Activated CD4-positive, alpha-beta T cell treated with anti-CD3 and anti-CD28 coated beads, Interleukin-2, amount 50 U/mL, for 24 hours (primary cell): Measurements from ENCODE around the gene TRMU.

Experiments
- DNase-seq, 2 donors: peaks; one replicate each; pipeline ENCODE4 v3.0.0-alpha.2; 2020; ENCODE audit warnings: low read depth in 1 of 2, low spot score in 1 of 2

TRMU gene

GRCh38 chr22:46368871-46369715, 33.6 kb downstream of the TRMU start:
- no peak for DNase-seq

DNA sequence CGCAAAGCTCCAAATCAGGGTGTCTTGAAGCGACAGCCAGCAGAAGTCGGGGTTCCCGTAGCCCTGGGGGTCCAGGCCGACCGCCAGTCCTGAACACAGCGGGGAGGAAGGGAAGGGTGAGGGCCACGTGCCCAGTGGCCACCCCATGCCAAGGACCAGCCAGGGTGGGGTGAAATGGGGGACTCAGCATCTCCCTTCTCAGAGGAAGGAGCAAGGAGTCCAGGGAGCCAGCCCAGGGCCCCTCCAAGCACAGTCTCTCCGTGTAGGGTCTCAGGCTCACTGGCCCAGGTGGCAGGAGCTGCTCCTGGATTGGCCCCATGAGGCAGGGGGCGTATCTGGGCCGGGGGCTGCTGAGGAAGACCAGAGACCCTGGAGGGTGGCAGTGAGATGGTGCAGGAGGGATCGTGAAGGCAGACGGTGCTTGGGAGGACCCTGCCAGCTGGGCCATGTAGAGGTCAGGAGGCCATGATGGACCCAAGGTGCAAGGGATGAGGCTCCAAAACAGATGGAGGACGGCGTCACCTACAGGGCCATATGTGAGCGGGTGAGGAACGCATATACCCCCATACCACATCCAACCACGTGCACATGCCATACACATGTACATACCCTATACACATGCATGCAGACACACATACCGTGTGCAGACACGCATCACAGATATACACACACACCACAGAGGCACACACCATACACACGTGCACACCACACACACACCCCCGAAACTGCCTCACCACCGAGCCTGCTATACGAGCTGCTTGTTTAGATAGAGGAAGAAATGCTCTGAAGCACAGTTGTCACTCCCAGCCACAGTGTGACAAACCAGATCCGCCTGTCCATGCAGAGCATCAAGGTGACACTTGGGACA, 34.4 kb downstream of the TRMU start:
- no peak for DNase-seq

DNA sequence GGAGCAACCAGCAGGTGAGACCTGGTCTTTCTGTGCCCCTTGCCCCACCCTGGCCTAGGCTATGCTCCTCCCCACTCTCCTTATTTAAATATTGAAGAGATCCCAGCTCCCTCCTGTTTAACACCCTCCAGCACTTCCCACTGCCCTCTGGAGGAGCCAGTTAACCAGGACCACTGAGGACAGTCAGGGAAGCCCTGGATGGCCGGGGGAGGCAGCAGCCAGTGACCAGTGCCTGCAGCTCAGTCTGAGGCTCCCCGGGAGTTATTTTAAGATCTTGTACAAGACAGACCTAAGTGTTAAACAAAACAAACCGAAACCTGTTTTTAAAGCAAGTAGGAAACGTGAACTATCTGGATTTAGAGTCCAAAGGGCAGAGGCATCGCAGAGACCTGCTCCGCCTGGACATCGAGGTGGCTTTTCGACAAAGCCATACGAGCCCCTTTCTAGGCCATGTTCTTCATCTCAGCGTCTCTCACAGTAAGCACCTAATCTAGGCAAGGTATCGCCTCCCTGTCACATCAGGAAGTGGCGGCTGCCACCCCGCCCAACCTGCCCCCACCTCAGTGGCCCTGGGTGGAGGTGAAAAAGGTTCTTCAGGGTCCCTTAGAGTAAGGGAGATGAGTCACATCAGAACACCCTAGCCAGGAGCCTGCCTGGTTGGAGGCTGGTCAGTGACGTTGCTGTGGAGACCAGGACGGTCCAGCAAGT, 35.2 kb downstream of the TRMU start:
- DNase-seq = no peak

- no peak for DNase-seq
Measured at GRCh38 chr22:46371623-46372226, 36.2 kb downstream of the TRMU start.

DNA sequence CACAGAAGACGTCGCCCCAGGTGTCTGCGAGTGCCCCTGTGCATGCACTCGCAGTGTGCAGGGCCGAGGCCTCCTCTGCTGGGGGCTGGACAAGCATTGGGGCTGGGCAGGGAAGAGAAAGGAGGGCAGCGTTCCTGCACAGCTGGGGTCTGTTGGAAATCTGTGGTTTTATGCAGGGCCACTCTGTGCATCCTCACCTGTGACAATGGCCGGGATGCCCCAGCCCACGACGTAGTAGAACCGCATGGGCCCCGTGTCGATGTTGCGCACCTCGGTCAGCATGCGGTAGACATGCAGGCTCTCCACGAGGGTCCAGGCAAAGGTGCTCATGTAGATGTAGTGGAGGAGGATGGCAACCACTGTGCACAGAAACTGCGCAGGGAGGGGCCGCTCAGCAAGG, 37.2 kb downstream of the TRMU start:
- no peak for DNase-seq

DNA sequence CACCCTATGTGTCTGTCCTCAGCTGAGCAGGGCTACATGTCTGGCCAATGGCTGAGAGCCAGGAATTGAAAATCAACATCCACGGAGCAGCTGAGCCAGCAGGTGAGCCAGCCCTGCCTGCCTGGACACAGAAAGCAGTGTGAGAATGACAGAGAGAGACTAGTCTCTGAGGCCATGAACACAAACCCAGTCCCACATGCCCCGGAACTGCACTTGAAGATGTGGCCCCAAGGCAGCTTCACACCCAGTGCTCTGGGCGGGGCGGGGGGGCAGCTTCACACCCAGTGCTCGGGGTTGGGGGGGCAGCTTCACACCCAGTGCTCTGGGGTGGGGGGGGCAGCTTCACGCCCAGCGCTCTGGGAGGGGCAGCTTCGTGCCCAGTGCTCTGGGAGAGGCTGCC, 37.6 kb downstream of the TRMU start:
- DNase-seq = no peak

- no peak for DNase-seq
Measured at GRCh38 chr22:46373921-46374662, 38.6 kb downstream of the TRMU start.

DNA sequence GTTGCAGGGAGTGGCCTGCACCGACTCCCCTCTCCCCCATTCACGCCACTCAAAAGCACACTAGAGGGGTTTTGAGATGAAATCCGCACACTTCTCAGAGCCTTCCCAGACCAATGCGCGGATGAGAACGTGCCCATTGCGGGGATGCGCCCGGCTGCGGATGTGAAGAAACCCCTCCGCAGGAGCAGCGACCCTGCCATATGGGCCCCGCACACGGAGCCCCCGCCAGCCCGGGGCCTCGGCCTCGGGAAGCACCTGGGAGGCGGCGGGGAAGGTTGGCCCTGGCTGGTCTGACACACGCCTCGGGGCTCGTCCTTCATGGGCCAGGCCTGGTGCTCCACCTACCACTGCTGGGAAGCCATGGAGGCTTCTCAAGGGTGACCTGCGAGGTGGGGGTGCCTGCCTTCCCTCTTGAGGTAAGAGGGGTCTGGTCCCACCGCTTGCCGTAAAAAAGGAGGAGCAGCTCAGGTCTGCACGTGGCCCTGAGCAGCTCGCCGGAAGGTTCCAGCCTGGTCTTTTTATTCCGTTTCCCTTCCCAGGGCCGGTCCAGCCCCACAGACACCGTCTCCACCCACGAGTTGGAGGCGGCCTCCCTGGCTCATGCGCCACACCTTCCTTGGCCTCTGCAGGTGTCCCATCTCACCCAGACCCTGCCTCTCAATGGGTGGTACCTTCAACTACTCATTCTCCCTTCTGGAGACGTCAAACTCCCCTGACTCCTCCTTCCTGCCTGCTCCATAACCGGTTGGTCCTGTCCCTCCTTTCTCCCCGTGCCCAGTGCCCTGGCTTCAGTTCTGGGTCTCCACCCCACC, 39.4 kb downstream of the TRMU start:
- DNase-seq = no peak

GRCh38 chr22:46376111-46376510, 40.6 kb downstream of the TRMU start:
- no peak for DNase-seq

DNA sequence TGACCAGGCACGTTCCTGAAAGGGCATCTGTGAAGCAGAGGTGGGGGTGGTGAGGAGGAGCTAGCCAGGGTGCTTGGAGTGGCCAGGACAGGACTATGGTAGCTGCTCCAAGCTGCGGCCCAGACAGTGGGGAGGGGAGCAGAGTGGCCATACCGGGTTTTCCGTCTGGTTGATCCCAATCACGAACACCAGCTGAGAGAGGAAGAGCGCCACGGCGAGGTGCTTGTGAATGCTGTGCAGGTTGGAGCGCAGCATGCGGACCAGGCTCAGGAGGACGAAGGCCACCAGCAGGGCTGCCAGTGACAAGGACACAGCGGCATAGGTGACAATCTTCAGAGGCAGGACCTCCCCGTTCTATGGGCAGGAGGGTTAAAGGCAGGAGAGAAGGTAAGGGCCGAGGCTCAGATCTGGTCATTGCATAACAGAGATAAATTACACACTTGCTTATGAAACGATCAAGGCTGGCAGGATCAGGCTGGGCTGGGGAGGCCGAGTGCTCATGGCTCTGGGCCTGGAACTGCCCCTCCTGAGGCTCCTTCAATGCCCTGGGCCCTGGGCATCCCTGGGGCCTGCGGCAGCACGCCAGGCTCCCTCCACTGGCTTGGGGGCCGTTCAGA, 41.5 kb downstream of the TRMU start:
- DNase-seq = no peak

GRCh38 chr22:46377525-46378425, 42.3 kb downstream of the TRMU start:
- no peak for DNase-seq

DNA sequence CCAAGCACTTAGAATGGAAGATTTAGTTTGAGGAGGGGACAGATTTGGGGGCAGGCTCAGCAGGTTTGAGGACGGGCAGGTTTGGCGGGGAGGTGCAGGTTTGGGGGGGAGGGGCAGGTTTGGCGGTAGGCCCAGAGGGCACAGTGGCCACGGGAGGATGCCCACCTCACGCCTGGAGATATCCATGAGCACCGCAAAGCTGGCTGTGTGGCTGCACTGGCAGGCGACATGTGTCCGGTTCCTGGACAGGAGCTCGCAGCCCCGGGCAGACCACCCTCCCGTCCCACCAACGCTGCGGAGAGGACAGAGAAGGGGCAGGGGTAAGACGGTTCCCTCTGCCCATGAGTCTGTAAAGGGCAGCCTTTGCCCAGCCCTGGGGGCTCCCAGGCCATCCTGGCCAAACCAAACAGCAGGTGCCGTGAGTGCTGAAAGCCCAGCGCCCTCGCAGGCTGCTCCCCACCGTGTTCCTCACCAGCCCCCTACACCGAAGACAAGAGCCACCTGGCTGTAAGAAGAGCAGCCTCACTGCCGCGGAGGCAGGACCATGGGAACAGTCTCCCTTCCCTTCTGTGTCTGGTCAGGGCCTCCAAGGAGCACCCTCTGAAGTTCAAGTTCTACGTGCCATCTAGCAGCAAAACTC, 43.0 kb downstream of the TRMU start:
- DNase-seq = no peak

DNA sequence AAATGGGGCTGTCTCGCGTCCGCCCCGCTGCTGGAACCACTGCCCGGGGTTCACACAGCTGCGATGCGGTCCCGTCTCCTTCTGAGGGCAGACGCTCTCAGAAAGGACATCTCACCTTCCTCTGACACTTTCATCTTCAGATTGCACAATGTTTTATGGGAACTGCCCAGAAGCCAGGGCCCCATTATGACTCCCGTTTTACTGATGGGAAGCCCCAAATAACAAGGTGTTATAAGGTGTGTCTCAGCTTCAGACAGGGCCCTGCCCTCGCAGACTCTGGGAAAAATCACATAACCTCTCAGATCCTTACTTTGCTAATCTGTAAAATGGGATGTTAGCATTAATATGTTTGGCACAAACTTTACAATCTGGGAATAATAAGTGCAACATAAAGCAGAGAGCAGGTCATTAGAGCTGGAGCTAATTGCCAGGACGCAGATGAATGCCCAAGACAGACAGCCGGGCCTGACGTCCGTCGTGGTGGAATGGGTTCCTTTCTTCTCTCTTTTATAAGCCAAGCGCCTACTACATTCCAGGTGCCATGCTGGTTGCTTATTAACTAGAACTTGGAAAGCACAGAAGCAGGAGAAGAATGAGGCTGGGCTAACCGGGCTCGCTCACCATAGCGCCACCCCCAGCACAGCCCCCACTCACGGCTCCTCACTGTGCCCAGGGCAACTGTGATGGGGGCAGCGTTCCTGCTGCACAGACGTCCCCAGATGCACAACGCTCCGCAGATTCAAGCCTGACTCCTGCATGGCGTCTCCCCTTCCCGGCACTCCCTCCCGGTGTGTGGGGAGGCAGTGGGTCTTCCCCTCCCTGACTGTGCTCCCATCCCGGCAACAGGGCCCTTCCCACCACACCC, 43.8 kb downstream of the TRMU start:
- DNase-seq = no peak

DNA sequence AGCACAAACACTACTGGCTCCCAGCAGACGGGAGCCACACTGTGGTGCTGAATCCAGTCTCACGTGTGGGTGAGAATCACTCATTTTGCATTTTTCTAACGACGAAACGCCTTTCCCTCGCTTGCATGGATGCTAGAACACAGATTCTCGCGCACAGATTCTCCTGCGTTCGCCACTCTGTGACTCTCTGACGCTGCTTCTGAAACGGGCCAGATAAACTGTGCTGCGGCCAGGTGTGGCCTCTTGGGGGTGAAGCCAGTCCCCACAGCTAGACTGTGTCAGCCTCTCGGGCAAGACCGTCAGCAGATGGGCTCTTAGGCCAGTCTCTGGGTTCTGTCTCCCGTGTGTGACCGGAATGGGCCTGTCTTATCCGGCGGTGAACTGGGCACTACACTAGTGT, 44.6 kb downstream of the TRMU start:
- DNase-seq = no peak

DNA sequence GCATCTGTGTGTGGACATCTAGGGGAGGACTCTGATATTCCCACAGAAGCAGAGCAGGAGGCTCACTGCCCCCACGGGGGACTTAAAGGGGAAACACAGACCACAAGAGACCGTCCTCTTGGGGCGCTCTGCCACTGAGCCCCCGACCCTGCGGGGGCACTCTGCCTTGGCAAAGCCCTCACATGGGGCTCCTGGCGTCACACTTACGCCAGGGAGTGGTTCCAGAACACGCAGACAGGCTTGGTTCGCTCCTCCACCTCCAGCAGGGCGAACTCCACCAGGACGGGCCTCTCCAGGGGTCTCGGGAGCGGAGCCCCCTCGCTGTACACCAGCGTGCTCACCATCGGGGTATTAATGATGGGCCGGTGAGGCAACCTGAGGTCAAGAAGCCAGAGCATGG, 45.1 kb downstream of the TRMU start:
- no peak for DNase-seq

- no peak for DNase-seq
Measured at GRCh38 chr22:46381142-46381541, 45.6 kb downstream of the TRMU start.

- DNase-seq = no peak
Measured at GRCh38 chr22:46381731-46382130, 46.2 kb downstream of the TRMU start.
